ENCODE measurements around the gene POMT1.
"Not testable (repeated sequence)": the region's sequence is repeated elsewhere in the genome, so short reads cannot be mapped to it uniquely, and the experiment has no call there.

POMT1 gene, protein sequence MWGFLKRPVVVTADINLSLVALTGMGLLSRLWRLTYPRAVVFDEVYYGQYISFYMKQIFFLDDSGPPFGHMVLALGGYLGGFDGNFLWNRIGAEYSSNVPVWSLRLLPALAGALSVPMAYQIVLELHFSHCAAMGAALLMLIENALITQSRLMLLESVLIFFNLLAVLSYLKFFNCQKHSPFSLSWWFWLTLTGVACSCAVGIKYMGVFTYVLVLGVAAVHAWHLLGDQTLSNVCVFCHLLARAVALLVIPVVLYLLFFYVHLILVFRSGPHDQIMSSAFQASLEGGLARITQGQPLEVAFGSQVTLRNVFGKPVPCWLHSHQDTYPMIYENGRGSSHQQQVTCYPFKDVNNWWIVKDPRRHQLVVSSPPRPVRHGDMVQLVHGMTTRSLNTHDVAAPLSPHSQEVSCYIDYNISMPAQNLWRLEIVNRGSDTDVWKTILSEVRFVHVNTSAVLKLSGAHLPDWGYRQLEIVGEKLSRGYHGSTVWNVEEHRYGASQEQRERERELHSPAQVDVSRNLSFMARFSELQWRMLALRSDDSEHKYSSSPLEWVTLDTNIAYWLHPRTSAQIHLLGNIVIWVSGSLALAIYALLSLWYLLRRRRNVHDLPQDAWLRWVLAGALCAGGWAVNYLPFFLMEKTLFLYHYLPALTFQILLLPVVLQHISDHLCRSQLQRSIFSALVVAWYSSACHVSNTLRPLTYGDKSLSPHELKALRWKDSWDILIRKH

GRCh38 chr9:131502781-131503625, at the start of gene POMT1:
POMT1 (plus strand) TSS chr9:131502918; CDS start chr9:131504219, 1,301 bp downstream.
- DNase-seq: peak; percentile 92

GRCh38 chr9:131454028-131454427, 48.7 kb upstream of the POMT1 start:
- DNase-seq: no peak

- DNase-seq: not testable (repeated sequence)
These were observed 47.1 kb upstream of the POMT1 start for GRCh38 chr9:131455655-131456054.

GRCh38 chr9:131457746-131458145, 45.0 kb upstream of the POMT1 start:
- DNase-seq: no peak

DNA sequence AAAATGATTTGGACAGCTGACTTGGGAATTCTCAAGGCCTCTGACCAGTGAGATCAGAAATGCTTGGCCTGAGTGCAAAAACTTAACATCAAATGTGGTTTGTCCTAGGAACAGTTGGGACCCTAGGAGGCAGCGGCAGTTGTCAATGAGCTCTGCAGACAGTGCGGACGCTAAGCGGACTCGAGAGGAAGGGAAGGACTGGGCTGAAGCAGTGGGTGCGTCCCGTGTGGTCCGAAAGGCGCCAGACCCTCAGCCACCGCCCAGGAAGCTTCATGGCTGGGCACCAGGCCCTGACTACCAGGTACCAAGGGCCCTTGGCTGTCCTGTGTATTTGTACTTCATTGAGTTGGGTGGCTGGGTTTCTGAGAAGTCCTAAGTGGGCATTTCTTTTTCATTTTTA, 43.7 kb upstream of the POMT1 start:
- DNase-seq: no peak

GRCh38 chr9:131461166-131461565, 41.6 kb upstream of the POMT1 start:
- DNase-seq: no peak

DNA sequence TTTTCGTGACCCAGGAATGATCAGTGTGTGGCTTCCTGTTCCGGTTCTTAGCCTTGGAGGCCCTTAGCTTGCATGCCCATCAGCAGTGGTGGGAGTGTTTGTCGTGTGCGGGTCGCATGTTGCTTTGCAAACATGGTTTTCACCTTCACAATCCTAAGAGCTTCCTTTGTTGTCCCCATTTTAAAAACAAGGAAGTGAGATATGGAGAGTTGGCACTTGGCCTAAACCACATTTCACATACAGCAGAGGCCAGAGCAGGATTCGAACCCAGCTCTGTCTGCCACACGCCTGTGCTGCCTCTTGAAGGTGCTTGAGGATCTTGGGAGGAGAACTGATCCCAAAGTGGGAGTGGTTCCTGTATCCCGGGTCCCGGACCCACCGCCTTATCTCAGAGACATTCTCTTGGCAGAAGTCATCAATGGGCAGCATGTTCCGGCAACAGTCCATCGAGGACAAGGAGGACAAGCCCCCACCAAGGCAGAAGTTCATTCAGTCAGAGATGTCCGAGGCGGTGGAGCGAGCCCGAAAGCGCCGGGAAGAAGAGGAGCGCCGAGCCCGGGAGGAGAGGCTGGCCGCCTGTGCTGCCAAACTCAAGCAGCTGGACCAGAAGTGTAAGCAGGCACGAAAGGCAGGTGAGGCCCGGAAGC, 38.2 kb upstream of the POMT1 start:
- no peak for DNase-seq

GRCh38 chr9:131465401-131465800, 37.3 kb upstream of the POMT1 start:
- no peak for DNase-seq

GRCh38 chr9:131467214-131467935, 35.3 kb upstream of the POMT1 start:
- no peak for DNase-seq

DNA sequence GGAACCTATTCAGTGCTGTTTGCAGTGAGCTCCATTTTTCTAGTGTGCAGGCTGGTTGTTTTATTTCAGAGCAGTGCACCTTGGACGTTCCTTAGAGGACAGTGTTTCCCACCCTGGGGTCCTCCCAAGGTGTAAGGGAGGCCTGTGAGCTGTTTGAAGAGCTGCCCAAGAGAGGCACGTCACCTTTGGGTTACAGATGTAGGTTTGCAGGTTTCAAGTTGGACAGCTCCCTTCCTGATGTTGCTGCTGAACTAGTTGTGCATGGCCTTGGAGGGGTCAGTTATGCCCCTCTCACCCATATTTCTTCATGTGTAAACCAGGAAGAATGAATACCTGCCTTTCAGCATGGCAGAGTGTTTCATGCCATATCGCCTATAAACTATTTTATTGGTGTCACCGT, 34.7 kb upstream of the POMT1 start:
- no peak for DNase-seq

- no peak for DNase-seq
These were observed 33.4 kb upstream of the POMT1 start for GRCh38 chr9:131469356-131469755.

- DNase-seq: no peak
These were observed 32.8 kb upstream of the POMT1 start for GRCh38 chr9:131469951-131470350.

DNA sequence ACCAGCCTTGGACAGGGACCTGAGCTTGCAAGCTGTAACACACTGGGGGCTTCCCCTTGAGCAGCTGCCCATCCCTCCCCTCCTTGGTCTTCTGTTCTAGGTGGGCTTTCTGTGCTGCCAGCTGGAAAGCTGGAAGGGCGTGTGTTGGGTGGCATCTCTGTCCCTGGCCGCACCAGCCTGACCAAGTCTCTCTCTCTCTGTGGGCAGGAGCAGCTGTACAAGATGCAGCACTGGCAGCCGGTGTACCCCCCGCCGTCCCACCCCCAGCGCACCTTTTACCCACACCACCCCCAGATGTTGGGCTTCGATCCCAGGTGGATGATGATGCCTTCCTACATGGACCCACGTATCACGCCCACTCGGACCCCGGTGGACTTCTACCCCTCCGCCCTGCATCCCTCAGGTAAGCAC, 32.1 kb upstream of the POMT1 start:
- no peak for DNase-seq

GRCh38 chr9:131472085-131472484, 30.6 kb upstream of the POMT1 start:
- not testable (repeated sequence) for DNase-seq

- no peak for DNase-seq
These were observed 29.4 kb upstream of the POMT1 start for GRCh38 chr9:131473198-131473885.

GRCh38 chr9:131473891-131474290, 28.8 kb upstream of the POMT1 start:
- DNase-seq: no peak

- no peak for DNase-seq
These were observed 28.0 kb upstream of the POMT1 start for GRCh38 chr9:131474711-131475110.

DNA sequence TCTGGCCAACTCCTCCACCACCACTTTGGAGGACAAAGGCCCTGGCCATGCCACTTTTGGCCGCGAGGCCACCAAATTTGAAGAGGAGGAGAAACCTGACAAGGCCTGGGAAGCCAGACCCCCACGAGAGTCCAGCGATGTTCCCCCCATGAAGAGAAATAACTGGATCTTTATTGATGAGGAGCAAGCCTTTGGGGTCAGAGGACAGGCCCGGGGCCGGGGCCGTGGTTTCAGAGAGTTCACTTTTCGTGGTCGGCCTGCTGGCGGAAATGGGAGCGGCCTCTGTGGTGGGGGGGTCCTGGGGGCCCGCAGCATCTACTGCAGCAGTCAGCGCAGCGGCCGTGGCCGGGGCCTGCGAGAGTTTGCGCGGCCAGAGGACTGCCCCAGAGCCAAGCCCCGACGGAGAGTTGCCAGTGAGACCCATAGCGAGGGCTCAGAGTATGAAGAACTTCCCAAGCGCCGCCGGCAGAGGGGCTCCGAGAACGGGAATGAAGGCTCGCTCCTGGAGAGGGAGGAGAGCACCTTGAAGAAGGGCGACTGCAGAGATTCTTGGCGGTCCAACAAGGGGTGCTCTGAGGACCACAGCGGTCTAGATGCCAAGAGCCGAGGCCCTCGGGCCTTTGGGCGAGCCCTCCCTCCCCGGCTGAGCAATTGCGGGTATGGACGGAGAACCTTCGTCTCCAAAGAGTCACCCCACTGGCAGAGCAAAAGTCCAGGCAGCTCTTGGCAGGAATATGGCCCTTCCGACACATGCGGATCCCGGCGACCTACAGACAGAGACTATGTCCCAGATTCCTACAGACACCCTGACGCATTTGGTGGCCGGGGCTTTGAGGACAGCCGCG, 27.4 kb upstream of the POMT1 start:
- no peak for DNase-seq

DNA sequence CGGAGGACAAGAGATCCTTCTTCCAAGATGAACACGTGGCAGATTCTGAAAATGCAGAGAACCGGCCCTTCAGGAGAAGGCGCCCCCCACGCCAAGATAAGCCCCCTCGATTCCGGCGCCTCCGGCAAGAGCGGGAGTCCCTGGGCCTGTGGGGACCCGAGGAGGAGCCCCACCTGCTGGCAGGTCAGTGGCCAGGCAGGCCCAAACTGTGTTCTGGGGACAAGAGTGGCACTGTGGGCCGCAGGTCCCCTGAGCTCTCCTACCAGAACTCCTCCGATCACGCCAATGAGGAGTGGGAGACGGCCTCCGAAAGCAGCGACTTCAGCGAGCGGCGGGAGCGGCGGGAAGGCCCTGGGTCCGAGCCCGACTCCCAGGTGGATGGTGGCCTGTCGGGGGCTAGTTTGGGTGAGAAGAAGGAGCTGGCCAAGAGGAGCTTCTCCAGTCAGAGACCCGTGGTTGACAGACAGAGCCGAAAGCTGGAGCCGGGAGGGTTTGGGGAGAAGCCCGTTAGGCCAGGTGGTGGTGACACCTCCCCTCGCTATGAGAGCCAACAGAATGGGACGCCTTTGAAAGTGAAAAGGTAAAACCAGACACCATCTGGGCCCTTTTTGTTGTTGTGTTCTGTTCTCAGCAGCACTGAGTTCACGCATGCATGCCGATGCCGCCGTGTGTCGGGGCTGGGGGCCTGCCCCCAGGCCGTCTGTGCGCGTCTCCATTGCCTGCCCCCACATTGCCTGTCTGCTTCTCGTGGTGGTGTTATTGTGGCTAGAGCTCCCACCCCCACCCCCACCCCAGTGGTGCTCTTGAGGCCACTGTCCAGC, 26.6 kb upstream of the POMT1 start:
- no peak for DNase-seq

Measured in CD4-positive, alpha-beta T cell treated with Interleukin-10 for 1 hour (primary cell).